T-helper 17 cell (primary cell): ENCODE data around the gene GOLGA8S. TPM values are rescaled to one million over a fixed set of nuclear protein-coding genes. Genes with fewer than 3 reads are reported as not detected.
"Not testable (repeated sequence)": the region's sequence is repeated elsewhere in the genome, so short reads cannot be mapped to it uniquely, and the experiment has no call there.

Experiments
- ATAC-seq: fragments of 150-1000 bp; cut with Tn5 transposase; 2 replicates; pipeline ENCODE4 v1.10.0; 2021; ENCODE audit warnings: mild to moderate bottlenecking, moderate library complexity
- DNase-seq, 3 donors: peaks; one replicate each; pipeline versions ENCODE4 v3.0.0 to v3.0.0-alpha.2; 2020 to 2021
- H3K9me3 ChIP-seq: one replicate; pipeline ENCODE4 v1.7.0; 2013; ENCODE audit warnings: low read length, mild to moderate bottlenecking; ENCODE audit not compliant: control insufficient read depth, poor library complexity, severe bottlenecking
- H3K27ac Mint-ChIP-seq: one replicate; pipeline ENCODE4 v1.8.0; 2022; ENCODE audit warnings: mild to moderate bottlenecking, moderate library complexity, mixed read lengths
- H3K27me3 Mint-ChIP-seq: one replicate; pipeline ENCODE4 v1.8.0; 2022; ENCODE audit warnings: mixed read lengths
- H3K36me3 Mint-ChIP-seq: one replicate; pipeline ENCODE4 v1.8.0; 2022; ENCODE audit warnings: low read depth, mixed read lengths
- H3K4me1 Mint-ChIP-seq: one replicate; pipeline ENCODE4 v1.8.0; 2022; ENCODE audit warnings: mild to moderate bottlenecking, mixed read lengths
- H3K4me3 Mint-ChIP-seq: one replicate; pipeline ENCODE4 v1.8.0; 2022; ENCODE audit warnings: mild to moderate bottlenecking, moderate library complexity, mixed read lengths
- total RNA-seq, 4 donors: library from RNA in 2 of 4; stranded (reverse) in 2 of 4; gene quantifications; one replicate each; pipeline ENCODE4 v1.2.3 and lab custom pipeline; 2022 to 2026

The GOLGA8S gene
- total RNA-seq, 2 donors from 2014 or later = 0.07 to 0.21 TPM

- H3K9me3 ChIP-seq, ATAC-seq, DNase-seq, H3K4me3 Mint-ChIP-seq, H3K27ac Mint-ChIP-seq, H3K36me3 Mint-ChIP-seq, H3K4me1 Mint-ChIP-seq: not testable (repeated sequence)
- peaks cover 25% of the 10 kb centered on the region for H3K27me3 Mint-ChIP-seq
These were observed 26.2 kb downstream of the GOLGA8S start for GRCh38 chr15:23380700-23381099.

- H3K4me1 Mint-ChIP-seq, H3K4me3 Mint-ChIP-seq, H3K27ac Mint-ChIP-seq, H3K9me3 ChIP-seq, ATAC-seq, H3K36me3 Mint-ChIP-seq, DNase-seq: not testable (repeated sequence)
- H3K27me3 Mint-ChIP-seq = peaks cover 24% of the 10 kb centered on the region
These were observed 26.6 kb downstream of the GOLGA8S start for GRCh38 chr15:23381192-23381591.

GRCh38 chr15:23384371-23384770 is 29.8 kb downstream of the GOLGA8S start:
- ATAC-seq = no peak
- Mint-ChIP-seq H3K36me3 (no peaks in the 10 kb centered on the region), H3K4me3 (no peak overlapping the region), H3K27ac (no peak overlapping the region), H3K4me1 (no peaks in the 10 kb centered on the region), H3K27me3 (peaks cover 28% of the 10 kb centered on the region)
- no peak for DNase-seq
- no peaks in the 10 kb centered on the region for H3K9me3 ChIP-seq

- no peaks in the 10 kb centered on the region for H3K4me1 Mint-ChIP-seq
- ATAC-seq (no peak), DNase-seq (no peak)
- no peaks in the 10 kb centered on the region for H3K36me3 Mint-ChIP-seq
- H3K27me3 Mint-ChIP-seq = peaks cover 28% of the 10 kb centered on the region
- no peak overlapping the region for H3K4me3 Mint-ChIP-seq
- H3K9me3 ChIP-seq = no peaks in the 10 kb centered on the region
- H3K27ac Mint-ChIP-seq = no peak overlapping the region
These were observed 31.4 kb downstream of the GOLGA8S start for GRCh38 chr15:23385886-23386430.

GRCh38 chr15:23387621-23388190 is 33.2 kb downstream of the GOLGA8S start:
- H3K9me3 ChIP-seq = no peaks in the 10 kb centered on the region
- Mint-ChIP-seq H3K4me1 (no peaks in the 10 kb centered on the region), H3K4me3 (no peak overlapping the region), H3K27me3 (peaks cover 23% of the 10 kb centered on the region), H3K36me3 (no peaks in the 10 kb centered on the region), H3K27ac (no peak overlapping the region)
- DNase-seq = no peak
- no peak for ATAC-seq

- Mint-ChIP-seq H3K4me1 (no peaks in the 10 kb centered on the region), H3K4me3 (no peak overlapping the region), H3K27me3 (peaks cover 18% of the 10 kb centered on the region), H3K27ac (no peak overlapping the region), H3K36me3 (no peaks in the 10 kb centered on the region)
- DNase-seq = no peak
- no peak for ATAC-seq
- H3K9me3 ChIP-seq = no peaks in the 10 kb centered on the region
These were observed 40.6 kb downstream of the GOLGA8S start for GRCh38 chr15:23395030-23395692.

GRCh38 chr15:23395832-23396231 is 41.3 kb downstream of the GOLGA8S start:
- Mint-ChIP-seq H3K4me3 (no peak overlapping the region), H3K36me3 (no peaks in the 10 kb centered on the region), H3K27me3 (peaks cover 19% of the 10 kb centered on the region), H3K27ac (no peak overlapping the region), H3K4me1 (no peaks in the 10 kb centered on the region)
- no peaks in the 10 kb centered on the region for H3K9me3 ChIP-seq
- ATAC-seq (no peak), DNase-seq (no peak)

- H3K9me3 ChIP-seq = no peaks in the 10 kb centered on the region
- Mint-ChIP-seq H3K27me3 (peaks cover 19% of the 10 kb centered on the region), H3K4me3 (no peak overlapping the region), H3K36me3 (no peaks in the 10 kb centered on the region), H3K27ac (no peak overlapping the region), H3K4me1 (no peaks in the 10 kb centered on the region)
- no peak for ATAC-seq
- DNase-seq = no peak
These were observed 43.2 kb downstream of the GOLGA8S start for GRCh38 chr15:23397779-23398178.

GRCh38 chr15:23398357-23398756 is 43.8 kb downstream of the GOLGA8S start:
- not testable (repeated sequence) for H3K36me3 Mint-ChIP-seq, H3K4me3 Mint-ChIP-seq, H3K4me1 Mint-ChIP-seq, DNase-seq, H3K9me3 ChIP-seq, ATAC-seq, H3K27ac Mint-ChIP-seq
- peaks cover 20% of the 10 kb centered on the region for H3K27me3 Mint-ChIP-seq

GRCh38 chr15:23399207-23399606 is 44.7 kb downstream of the GOLGA8S start:
- H3K27me3 Mint-ChIP-seq = peaks cover 21% of the 10 kb centered on the region
- H3K27ac Mint-ChIP-seq, H3K36me3 Mint-ChIP-seq, H3K4me1 Mint-ChIP-seq, H3K4me3 Mint-ChIP-seq, DNase-seq, ATAC-seq, H3K9me3 ChIP-seq: not testable (repeated sequence)

GRCh38 chr15:23401627-23402026 is 47.1 kb downstream of the GOLGA8S start:
- H3K27me3 Mint-ChIP-seq = peaks cover 16% of the 10 kb centered on the region
- no peak overlapping the region for H3K4me3 Mint-ChIP-seq
- H3K36me3 Mint-ChIP-seq = no peaks in the 10 kb centered on the region
- no peaks in the 10 kb centered on the region for H3K4me1 Mint-ChIP-seq
- H3K9me3 ChIP-seq = no peaks in the 10 kb centered on the region
- H3K27ac Mint-ChIP-seq = no peak overlapping the region
- ATAC-seq (no peak), DNase-seq (no peak)

GRCh38 chr15:23402140-23402539 is 47.6 kb downstream of the GOLGA8S start:
- H3K36me3 Mint-ChIP-seq = no peaks in the 10 kb centered on the region
- no peaks in the 10 kb centered on the region for H3K4me1 Mint-ChIP-seq
- H3K4me3 Mint-ChIP-seq = no peak overlapping the region
- H3K9me3 ChIP-seq = no peaks in the 10 kb centered on the region
- DNase-seq (no peak), ATAC-seq (no peak)
- no peak overlapping the region for H3K27ac Mint-ChIP-seq
- peaks cover 16% of the 10 kb centered on the region for H3K27me3 Mint-ChIP-seq

- Mint-ChIP-seq H3K27ac (no peak overlapping the region), H3K4me3 (no peak overlapping the region), H3K27me3 (peaks cover 16% of the 10 kb centered on the region), H3K4me1 (no peaks in the 10 kb centered on the region), H3K36me3 (no peaks in the 10 kb centered on the region)
- DNase-seq (no peak), ATAC-seq (no peak)
- no peaks in the 10 kb centered on the region for H3K9me3 ChIP-seq
These were observed 48.0 kb downstream of the GOLGA8S start for GRCh38 chr15:23402544-23402943.

GRCh38 chr15:23403550-23403949 is 49.0 kb downstream of the GOLGA8S start:
- no peaks in the 10 kb centered on the region for H3K4me1 Mint-ChIP-seq
- no peak for ATAC-seq
- H3K27ac Mint-ChIP-seq = no peak overlapping the region
- H3K4me3 Mint-ChIP-seq = no peak overlapping the region
- H3K9me3 ChIP-seq = no peaks in the 10 kb centered on the region
- H3K27me3 Mint-ChIP-seq = peaks cover 11% of the 10 kb centered on the region
- no peaks in the 10 kb centered on the region for H3K36me3 Mint-ChIP-seq
- DNase-seq = no peak
